ENCODE results near the gene HCFC1. TPM values are rescaled to one million over a fixed set of nuclear protein-coding genes. Genes with fewer than 3 reads are reported as not detected.
A peak's percentile ranks its signal among the peaks of the same experiment; 100 is the strongest.

The HCFC1 gene
- total and polyA plus RNA-seq, 9 of the 15 experiments (the other 6 are each of a cell fraction or from before 2014, with no cell fraction given): 2.8 to 133 (median 17.1) TPM

GRCh38 chrX:153981771-153982533, 10.3 kb upstream of the HCFC1 start:
- FAIRE-seq: no peak
- Histone ChIP-seq H3K9ac (ENCODE audit: insufficient read depth in 1 of 2, low read depth in 2 of 2, low read length in 2 of 2) (peak overlapping the region in 1 of 2 experiments; percentile 35; a peak in 2 of 4 replicates), H3K4me2 (ENCODE audit: insufficient read depth, low read length) (no peak overlapping the region), H3K27ac (ENCODE audit: extremely low read depth, low read depth, low read length) (no peak overlapping the region), H3K4me3 (no peak overlapping the region), H3K4me1 (replicated peaks in 1 of 2; ENCODE audit: control insufficient read depth in 2 of 2, insufficient read depth in 2 of 2, low read length in 2 of 2) (peaks cover 13 to 38% of the 10 kb centered on the region in 2 experiments), H3K9me3 (replicated peaks; ENCODE audit: control insufficient read depth, insufficient read depth, low read depth, low read length) (no peaks in the 10 kb centered on the region), H3K27me3 (ENCODE audit: control insufficient read depth in 2 of 2, insufficient read depth in 2 of 2, low read length in 2 of 2) (no peaks in the 10 kb centered on the region), H4K20me1 (replicated peaks; ENCODE audit: control insufficient read depth, insufficient read depth, low read length) (no peaks in the 10 kb centered on the region), H3K79me2 (ENCODE audit: control insufficient read depth, insufficient read depth, low read length) (no peaks in the 10 kb centered on the region), H2AFZ (ENCODE audit: low read depth, low read length) (no peak overlapping the region), H3K36me3 (ENCODE audit: control insufficient read depth, insufficient read depth, low read length) (no peaks in the 10 kb centered on the region), H3K9me1 (ENCODE audit: control insufficient read depth, insufficient read depth, low read length) (peaks cover 1% of the 10 kb centered on the region)
- no TSS peak for BruUV-seq (replicated peaks)
- in situ Hi-C loops (cut with MboI): no loop called here
- TF ChIP-seq, protein P1, sequence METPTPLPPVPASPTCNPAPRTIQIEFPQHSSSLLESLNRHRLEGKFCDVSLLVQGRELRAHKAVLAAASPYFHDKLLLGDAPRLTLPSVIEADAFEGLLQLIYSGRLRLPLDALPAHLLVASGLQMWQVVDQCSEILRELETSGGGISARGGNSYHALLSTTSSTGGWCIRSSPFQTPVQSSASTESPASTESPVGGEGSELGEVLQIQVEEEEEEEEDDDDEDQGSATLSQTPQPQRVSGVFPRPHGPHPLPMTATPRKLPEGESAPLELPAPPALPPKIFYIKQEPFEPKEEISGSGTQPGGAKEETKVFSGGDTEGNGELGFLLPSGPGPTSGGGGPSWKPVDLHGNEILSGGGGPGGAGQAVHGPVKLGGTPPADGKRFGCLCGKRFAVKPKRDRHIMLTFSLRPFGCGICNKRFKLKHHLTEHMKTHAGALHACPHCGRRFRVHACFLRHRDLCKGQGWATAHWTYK (CRISPR knock-in tag; IDR thresholded peaks at IDR 0.05): peak; percentile 83; the same call in 1 of the 2 replicates
- TF ChIP-seq SMARCC2 (IDR thresholded peaks at IDR 0.05; ENCODE audit: low read depth) (no peak), POLR2G (IDR thresholded peaks at IDR 0.05; ENCODE audit: low read depth, low read length) (0 out of 2 replicates have a peak, but pooled peaks have one; percentile 26)
- TF ChIP-seq, protein P2, sequence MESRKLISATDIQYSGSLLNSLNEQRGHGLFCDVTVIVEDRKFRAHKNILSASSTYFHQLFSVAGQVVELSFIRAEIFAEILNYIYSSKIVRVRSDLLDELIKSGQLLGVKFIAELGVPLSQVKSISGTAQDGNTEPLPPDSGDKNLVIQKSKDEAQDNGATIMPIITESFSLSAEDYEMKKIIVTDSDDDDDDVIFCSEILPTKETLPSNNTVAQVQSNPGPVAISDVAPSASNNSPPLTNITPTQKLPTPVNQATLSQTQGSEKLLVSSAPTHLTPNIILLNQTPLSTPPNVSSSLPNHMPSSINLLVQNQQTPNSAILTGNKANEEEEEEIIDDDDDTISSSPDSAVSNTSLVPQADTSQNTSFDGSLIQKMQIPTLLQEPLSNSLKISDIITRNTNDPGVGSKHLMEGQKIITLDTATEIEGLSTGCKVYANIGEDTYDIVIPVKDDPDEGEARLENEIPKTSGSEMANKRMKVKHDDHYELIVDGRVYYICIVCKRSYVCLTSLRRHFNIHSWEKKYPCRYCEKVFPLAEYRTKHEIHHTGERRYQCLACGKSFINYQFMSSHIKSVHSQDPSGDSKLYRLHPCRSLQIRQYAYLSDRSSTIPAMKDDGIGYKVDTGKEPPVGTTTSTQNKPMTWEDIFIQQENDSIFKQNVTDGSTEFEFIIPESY (CRISPR knock-in tag; IDR thresholded peaks at IDR 0.05): peak; percentile 85
- intact Hi-C loops (cut with micrococcal nuclease): no loop called here
- ATAC-seq: no peak
- POLR2A ChIA-PET: interaction anchor here (2.5 kb wide), 1 partner anchor 10 kb away, joined by 16 read pairs; the partner anchor contains the start of genes HCFC1 and TMEM187
- CTCF ChIA-PET (ENCODE audit: low intra/inter-chr PET ratio): no interaction called here
- WGBS (ENCODE audit: insufficient coverage, low coverage, missing lambda C conversion rate): 97% methylated on average over 14 of the region's 52 CpGs
- DNase-seq (ENCODE audit: extremely low read depth in 1 of 4, low spot score in 3 of 4): no peak
